ENCODE measurements around the gene ALKAL2.

ALKAL2 gene

GRCh38 chr2:290090-290722 lies 2.3 kb upstream of the ALKAL2 start:
- H3K4me3 ChIP-seq (ENCODE audit: low read depth, low read length): peak overlapping the region; percentile 32
- DNase-seq (ENCODE audit: low read depth): peak; percentile 14
- TF ChIP-seq, protein P1, sequence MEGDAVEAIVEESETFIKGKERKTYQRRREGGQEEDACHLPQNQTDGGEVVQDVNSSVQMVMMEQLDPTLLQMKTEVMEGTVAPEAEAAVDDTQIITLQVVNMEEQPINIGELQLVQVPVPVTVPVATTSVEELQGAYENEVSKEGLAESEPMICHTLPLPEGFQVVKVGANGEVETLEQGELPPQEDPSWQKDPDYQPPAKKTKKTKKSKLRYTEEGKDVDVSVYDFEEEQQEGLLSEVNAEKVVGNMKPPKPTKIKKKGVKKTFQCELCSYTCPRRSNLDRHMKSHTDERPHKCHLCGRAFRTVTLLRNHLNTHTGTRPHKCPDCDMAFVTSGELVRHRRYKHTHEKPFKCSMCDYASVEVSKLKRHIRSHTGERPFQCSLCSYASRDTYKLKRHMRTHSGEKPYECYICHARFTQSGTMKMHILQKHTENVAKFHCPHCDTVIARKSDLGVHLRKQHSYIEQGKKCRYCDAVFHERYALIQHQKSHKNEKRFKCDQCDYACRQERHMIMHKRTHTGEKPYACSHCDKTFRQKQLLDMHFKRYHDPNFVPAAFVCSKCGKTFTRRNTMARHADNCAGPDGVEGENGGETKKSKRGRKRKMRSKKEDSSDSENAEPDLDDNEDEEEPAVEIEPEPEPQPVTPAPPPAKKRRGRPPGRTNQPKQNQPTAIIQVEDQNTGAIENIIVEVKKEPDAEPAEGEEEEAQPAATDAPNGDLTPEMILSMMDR (IDR thresholded peaks at IDR 0.05; ENCODE audit: control insufficient read depth, extremely low read depth, insufficient read depth): peak; percentile 77

- H3K4me3 ChIP-seq (ENCODE audit: low read depth, low read length): peak overlapping the region; percentile 32
- TF ChIP-seq, protein P1 (IDR thresholded peaks at IDR 0.05; ENCODE audit: control insufficient read depth, extremely low read depth, insufficient read depth): no peak
- DNase-seq (ENCODE audit: low read depth): no peak
Measured at GRCh38 chr2:289362-290089, 1.6 kb upstream of the ALKAL2 start.

DNA sequence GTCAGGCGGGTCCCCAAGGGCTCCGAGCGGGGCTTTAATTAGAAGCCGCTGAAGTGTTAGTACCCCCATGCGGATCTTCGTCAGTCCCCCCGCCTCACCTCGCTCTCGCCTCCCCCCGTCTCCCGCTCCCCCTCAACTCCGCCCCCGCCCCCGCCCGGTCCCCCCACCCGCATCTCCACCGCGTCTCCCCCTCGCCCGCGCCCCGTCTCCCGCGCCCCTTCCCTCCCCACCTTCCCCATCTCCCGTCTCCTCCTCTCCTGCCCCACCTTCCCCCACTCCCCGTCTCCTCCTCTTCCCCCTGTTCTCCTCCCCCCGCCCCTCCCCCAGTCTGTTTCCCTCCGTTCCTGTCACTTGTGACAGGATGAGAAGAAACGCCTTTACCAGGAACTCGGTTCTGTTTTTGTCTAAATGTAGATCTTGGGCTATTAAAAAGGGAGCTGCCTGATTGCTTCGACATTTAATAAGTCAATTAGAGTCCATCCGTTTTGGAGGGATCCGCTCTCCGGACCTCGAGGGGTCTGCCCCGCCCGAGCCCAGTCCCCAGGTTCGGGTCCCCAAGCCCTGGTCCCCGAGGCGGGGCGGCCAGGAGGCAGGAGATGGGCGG lies 969 bp upstream of the ALKAL2 start:
- DNase-seq (ENCODE audit: low read depth): no peak
- H3K4me3 ChIP-seq (ENCODE audit: low read depth, low read length): no peak overlapping the region
- TF ChIP-seq, protein P1 (IDR thresholded peaks at IDR 0.05; ENCODE audit: control insufficient read depth, extremely low read depth, insufficient read depth): no peak

DNA sequence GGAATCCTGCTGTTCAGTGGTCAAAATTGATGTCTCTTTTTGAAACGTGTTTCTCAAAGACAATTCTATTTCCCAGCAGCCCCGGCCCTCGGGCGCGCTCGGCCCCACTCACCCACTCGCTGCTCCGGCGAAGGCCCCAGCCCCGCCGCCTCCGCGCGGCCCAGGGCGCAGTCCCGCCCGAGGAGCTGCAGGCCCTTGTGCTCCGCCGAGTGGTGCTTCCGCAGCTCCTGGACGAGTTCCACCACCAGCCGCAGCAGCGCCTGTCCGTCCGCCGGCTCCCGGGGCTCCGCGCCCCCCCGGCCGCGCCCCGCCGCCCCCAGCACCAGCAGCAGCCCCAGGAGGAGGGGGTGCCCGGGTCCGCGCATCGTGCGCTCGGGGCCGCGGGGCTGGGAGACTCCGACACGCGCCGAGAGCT lies 413 bp downstream of the ALKAL2 start:
- DNase-seq (ENCODE audit: low read depth): no peak
- TF ChIP-seq, protein P1 (IDR thresholded peaks at IDR 0.05; ENCODE audit: control insufficient read depth, extremely low read depth, insufficient read depth): no peak
- no peak overlapping the region for H3K4me3 ChIP-seq (ENCODE audit: low read depth, low read length)

- no peak overlapping the region for H3K4me3 ChIP-seq (ENCODE audit: low read depth, low read length)
- DNase-seq (ENCODE audit: low read depth): no peak
- TF ChIP-seq, protein P1 (IDR thresholded peaks at IDR 0.05; ENCODE audit: control insufficient read depth, extremely low read depth, insufficient read depth): no peak
Measured at GRCh38 chr2:286774-287392, 1.0 kb downstream of the ALKAL2 start.

DNA sequence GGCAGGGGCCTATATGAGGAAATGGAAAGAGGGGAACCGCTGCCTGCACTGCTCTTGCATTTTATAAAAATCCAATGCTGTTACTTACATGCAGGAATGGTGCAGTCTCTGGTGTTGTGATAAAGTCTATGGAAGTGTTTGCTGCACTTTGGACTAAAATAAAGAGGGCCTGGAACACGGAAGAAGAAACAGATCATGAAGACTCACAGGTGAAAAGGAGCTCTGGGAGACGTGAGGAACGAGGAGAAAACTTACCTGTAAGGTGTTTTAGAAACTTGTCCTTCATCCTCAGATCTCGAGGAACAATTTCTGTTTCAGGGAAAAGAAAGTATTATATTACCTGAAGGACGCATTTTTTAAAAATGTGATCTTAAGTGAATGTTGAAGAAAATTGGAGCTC lies 1.9 kb downstream of the ALKAL2 start:
- no peak for DNase-seq (ENCODE audit: low read depth)
- TF ChIP-seq, protein P1 (IDR thresholded peaks at IDR 0.05; ENCODE audit: control insufficient read depth, extremely low read depth, insufficient read depth): no peak
- no peak overlapping the region for H3K4me3 ChIP-seq (ENCODE audit: low read depth, low read length)
